A549 treated with Hydrocortisone at 1 μM for 4 hours (cell line): ENCODE measurements around the gene URAD. TPM values are rescaled to one million over a fixed set of nuclear protein-coding genes. Genes with fewer than 3 reads are reported as not detected.

Experiments used
- total RNA-seq: library from RNA; stranded (reverse); fragments of 200-300 nt; extraction: Qiagen RNA extraction; gene quantifications from 5 replicates; pipeline ENCODE4 v1.2.3, GENCODE V29; 2022

URAD gene
- total RNA-seq = not detected in 5 replicates

GRCh38 chr13:27988520-27988919 lies at the start of gene URAD:
Gene URAD (minus strand): TSS chr13:27988693. CDS start chr13:27988637, 56 bp downstream.

GRCh38 chr13:27969082-27969865 lies 19.2 kb downstream of the URAD start, which contains the start of gene CDX2:
Gene CDX2 (minus strand): TSS chr13:27969315. CDS start chr13:27969006, 309 bp downstream.

Other genes starting within 250 kb of the URAD start
- not detected in 5 replicates for gene GSX1, start 196.2 kb downstream of the URAD start, total RNA-seq
- 0.05 to 0.12 TPM (median 0.06 TPM) in 4 of 5 replicates, not detected in the other for gene PDX1, start 68.7 kb downstream of the URAD start, total RNA-seq
- 0.35 to 1.2 TPM (median 0.80 TPM) in 5 replicates for gene CDX2, start 19.4 kb downstream of the URAD start, total RNA-seq
- gene FLT3, start 111.9 kb upstream of the URAD start, total RNA-seq = not detected in 5 replicates
- 6.1 to 8.5 TPM (median 7.4 TPM) in 5 replicates for gene PAN3, start 149.9 kb upstream of the URAD start, total RNA-seq